Hepatocyte (in vitro differentiated cells): ENCODE results near the gene CCDC89.

Experiments used
- CTCF ChIP-seq: fragments of 200-600 bp; sonication (generic); IDR thresholded peaks from 2 replicates; pipeline ENCODE4 v1.5.1; 2016; ENCODE audit warnings: antibody characterized with exemption, mild to moderate bottlenecking; ENCODE audit not compliant: poor library complexity
- EZH2 ChIP-seq: fragments of 200-600 bp; sonication (generic); IDR thresholded peaks from 2 replicates; pipeline ENCODE4 v1.6.1; 2016; ENCODE audit warnings: antibody characterized with exemption, mild to moderate bottlenecking, borderline replicate concordance
- EZH2phosphoT487 ChIP-seq: fragments of 200-600 bp; sonication (generic); IDR thresholded peaks from one replicate; pipeline ENCODE4 v1.6.1; 2018; ENCODE audit warnings: antibody characterized with exemption, mild to moderate bottlenecking, low read depth, moderate library complexity; ENCODE audit not compliant: unreplicated experiment, severe bottlenecking

- no peak for TF ChIP-seq CTCF
- no peak for TF ChIP-seq EZH2
- no peak for TF ChIP-seq EZH2phosphoT487
These were observed 19.3 kb downstream of the CCDC89 start for GRCh38 chr11:85666687-85667086.
